ENCODE results near the gene SFI1.

SFI1 gene

GRCh38 chr22:31662668-31663037, 166.3 kb downstream of the SFI1 start:
- DNase-seq (ENCODE audit: low read depth in 4 of 4, low spot score in 1 of 4): no peak
